Naive thymus-derived CD8-positive, alpha-beta T cell (primary cell): ENCODE results near the gene FAM53B. TPM values are rescaled to one million over a fixed set of nuclear protein-coding genes. Genes with fewer than 3 reads are reported as not detected.
A peak's percentile ranks its signal among the peaks of the same experiment; 100 is the strongest.

ENCODE experiments used
- ATAC-seq, 2 donors: fragments of 150-1000 bp; cut with Tn5 transposase in 1 of 2; sonication (Bioruptor Pico), chemical (Tn5 transposase) in 1 of 2; 1 replicate in 1 of 2; 2 replicates in 1 of 2; pipeline ENCODE4 v1.10.0; 2021; ENCODE audit warnings: mild to moderate bottlenecking in 2 of 2, moderate library complexity in 2 of 2
- POLR2A ChIA-PET: fragments of 350-600 bp; sonication (Branson Sonifier 250); formaldehyde crosslinking; loops from one replicate; lab custom pipeline; 2021; ENCODE audit warnings: antibody characterized with exemption; lab: Charles Lee
- DNase-seq, 10 donors: peaks; one replicate each; pipeline versions ENCODE4 v3.0.0 to v3.0.0-alpha.2; 2020 to 2022
- H3K27ac Mint-ChIP-seq, 10 donors: one replicate each; pipeline ENCODE4 v1.8.0; 2020 to 2022; ENCODE audit warnings: mild to moderate bottlenecking in 10 of 10, mixed read lengths in 10 of 10, moderate library complexity in 4 of 10, inconsistent platforms in 1 of 10
- H3K27me3 Mint-ChIP-seq, 5 donors: one replicate each; pipeline ENCODE4 v1.8.0; 2021 to 2022; ENCODE audit warnings: mixed read lengths in 5 of 5
- H3K36me3 Mint-ChIP-seq, 3 donors: one replicate each; pipeline ENCODE4 v1.8.0; 2020 to 2022; ENCODE audit warnings: mixed read lengths in 3 of 3, mild to moderate bottlenecking in 2 of 3, inconsistent platforms in 1 of 3
- H3K4me1 Mint-ChIP-seq, 4 donors: one replicate each; pipeline ENCODE4 v1.8.0; 2021 to 2022; ENCODE audit warnings: mixed read lengths in 4 of 4
- H3K4me3 Mint-ChIP-seq, 10 donors: one replicate each; pipeline ENCODE4 v1.8.0; 2020 to 2022; ENCODE audit warnings: mild to moderate bottlenecking in 10 of 10, mixed read lengths in 10 of 10, moderate library complexity in 6 of 10, inconsistent platforms in 1 of 10
- H3K9me3 Mint-ChIP-seq, 9 donors: one replicate each; pipeline ENCODE4 v1.8.0; 2020 to 2022; ENCODE audit warnings: mixed read lengths in 9 of 9, mild to moderate bottlenecking in 3 of 9, inconsistent platforms in 1 of 9, moderate library complexity in 1 of 9
- polyA plus RNA-seq, 3 donors: library from polyadenylated mRNA; unstranded; fragments of 300-500 nt; fragmentation: Illumina TruSeq; gene quantifications; one replicate each; pipeline ENCODE4 v1.2.3, GENCODE V29; 2021
- total RNA-seq, 8 experiments: library from RNA in 2 of 8; stranded (reverse) in 2 of 8; gene quantifications; one replicate each; pipeline ENCODE4 v1.2.3 and lab custom pipeline; 2021 to 2026

Gene FAM53B
- total and polyA plus RNA-seq, 5 experiments from 2014 or later, result 2.4 to 23.2 (median 15.1) TPM

DNA sequence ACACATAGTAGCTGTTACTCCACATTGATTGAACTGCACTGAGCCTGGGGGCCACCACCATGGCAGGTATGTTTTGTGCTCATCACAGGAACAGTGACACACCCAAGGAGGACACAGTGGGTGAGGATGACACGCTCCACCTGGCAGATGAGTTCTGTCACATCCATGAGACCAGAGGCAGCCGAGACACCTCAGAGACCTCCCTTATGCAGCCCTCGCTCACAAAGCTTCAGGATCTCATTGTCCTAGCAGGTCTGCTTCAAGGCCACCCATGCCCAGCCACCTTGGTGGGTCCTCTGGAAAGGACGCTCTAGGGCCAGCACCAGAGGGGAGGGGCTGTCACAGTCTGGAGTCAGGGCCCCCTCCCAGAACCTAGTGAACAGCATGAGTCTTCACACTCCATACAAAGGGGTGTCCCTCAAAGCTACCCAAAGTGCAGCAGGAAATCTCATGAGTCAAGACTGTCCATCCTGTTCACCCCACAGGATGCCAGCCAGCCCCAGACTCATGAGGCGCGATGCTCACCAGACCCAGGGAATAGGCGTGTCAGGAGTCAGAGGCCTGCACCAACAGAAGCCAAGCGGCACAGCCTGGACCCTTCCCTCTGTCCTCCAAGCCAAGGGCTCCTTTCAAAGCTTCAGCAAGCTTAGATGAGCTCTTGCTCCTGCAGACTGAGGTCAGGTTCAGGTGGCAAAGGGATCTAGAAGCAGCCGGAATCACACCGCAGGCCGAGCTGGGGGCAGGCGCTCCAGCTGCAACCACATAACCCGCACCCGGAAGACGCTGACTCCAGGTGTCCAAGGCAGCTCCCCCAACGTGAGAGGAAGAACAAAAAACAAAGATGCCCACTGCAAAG lies 9.6 kb downstream of the FAM53B start:
- ATAC-seq, result peak; percentile 42 to 71
- no peaks in the 10 kb centered on the region for H3K9me3 Mint-ChIP-seq
- peak overlapping the region; percentile 46 to 81 (median 70) for H3K4me3 Mint-ChIP-seq
- no peaks in the 10 kb centered on the region for H3K27me3 Mint-ChIP-seq
- peak in 1 of 10 donors; percentile 10 for DNase-seq
- POLR2A ChIA-PET, result interaction anchor here (0.5 to 4.7 kb wide), 8 partner anchors 11 to 115 kb away, joined by 3 to 27 read pairs (median 4); no protein-coding TSS in a partner anchor
- peak overlapping the region; percentile 17 to 96 (median 84) for H3K27ac Mint-ChIP-seq
- peaks cover 44 to 99% (median 84%) of the 10 kb centered on the region in 4 donors for H3K4me1 Mint-ChIP-seq
- H3K36me3 Mint-ChIP-seq, result peaks cover 0 to 5% (median 0%) of the 10 kb centered on the region in 3 donors

DNA sequence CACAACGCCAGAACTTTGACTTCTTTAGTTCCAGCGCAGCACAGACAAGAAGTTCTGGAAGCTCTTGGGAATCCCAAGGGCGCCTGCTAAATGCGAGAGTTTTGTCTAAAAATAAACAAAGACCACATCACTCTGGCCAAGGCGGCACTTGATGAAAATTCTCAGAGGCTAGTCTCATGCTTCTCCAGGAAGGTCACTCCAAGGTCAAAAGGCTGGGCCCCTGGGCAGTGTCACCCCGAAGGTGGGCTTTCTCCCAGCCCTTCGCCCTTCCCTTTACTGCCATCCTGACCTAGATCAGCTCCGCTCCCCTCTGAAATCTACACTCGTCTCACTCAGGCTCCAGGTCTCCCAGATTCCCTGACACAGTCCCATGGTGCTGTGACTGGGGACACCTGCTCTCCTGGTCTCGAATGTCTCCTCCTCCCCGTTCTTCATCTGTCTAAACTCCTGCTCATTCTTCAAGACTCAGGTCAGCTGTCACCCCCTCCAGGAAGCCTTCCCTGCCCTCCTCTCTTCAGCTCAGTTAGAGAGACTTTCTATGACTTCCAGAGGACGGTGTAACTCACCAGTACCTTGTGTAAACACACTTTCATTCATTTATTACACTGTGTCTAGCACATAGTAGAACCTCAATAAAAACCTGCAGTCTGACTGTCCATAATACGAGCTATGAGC lies 10.5 kb downstream of the FAM53B start:
- Mint-ChIP-seq H3K4me3 (peak overlapping the region; percentile 2 to 81 (median 67)), H3K4me1 (peaks cover 45 to 99% (median 84%) of the 10 kb centered on the region in 4 donors), H3K36me3 (peaks cover 0 to 5% (median 0%) of the 10 kb centered on the region in 3 donors), H3K27ac (peak overlapping the region; percentile 74 to 96 (median 84)), H3K27me3 (no peaks in the 10 kb centered on the region), H3K9me3 (no peaks in the 10 kb centered on the region)
- DNase-seq, result no peak
- POLR2A ChIA-PET, result interaction anchor here (0.7 to 4.7 kb wide), 9 partner anchors 10 to 1575 kb away, joined by 3 to 27 read pairs (median 3); no protein-coding TSS in a partner anchor
- ATAC-seq, result no peak

DNA sequence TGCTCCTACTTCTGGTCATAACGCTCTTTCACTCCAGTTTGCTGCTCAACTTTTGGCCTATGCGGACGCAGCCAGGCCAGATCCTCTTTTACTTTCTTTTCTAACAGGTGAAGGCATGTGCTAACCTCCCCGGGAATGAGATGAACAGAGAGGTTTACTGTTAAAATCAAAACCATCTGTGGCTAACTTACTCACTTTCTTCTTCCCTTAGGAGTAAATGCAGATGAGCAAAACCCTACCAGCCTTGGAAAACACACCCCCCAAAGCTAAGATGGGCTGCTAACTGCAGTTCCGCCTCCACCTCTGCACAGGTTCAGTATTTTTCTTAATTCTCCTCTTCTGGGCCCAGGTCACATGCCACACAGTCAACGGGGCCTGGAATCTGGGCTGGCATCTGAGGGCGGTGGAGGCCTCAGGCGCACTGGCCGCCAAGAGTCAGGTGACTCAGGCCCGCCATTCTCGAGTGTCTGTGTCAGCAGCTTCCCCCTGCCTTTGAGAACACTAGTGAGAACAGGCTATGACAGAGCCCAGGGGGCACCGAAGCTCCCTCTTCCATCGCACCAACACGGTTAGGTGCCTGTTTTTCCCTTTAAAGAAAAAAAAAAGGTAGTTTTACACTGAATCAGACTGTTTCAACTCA lies 11.1 kb downstream of the FAM53B start:
- ATAC-seq (no peak), DNase-seq (no peak)
- H3K4me1 Mint-ChIP-seq, result peaks cover 49 to 99% (median 84%) of the 10 kb centered on the region in 4 donors
- H3K9me3 Mint-ChIP-seq, result no peaks in the 10 kb centered on the region
- H3K4me3 Mint-ChIP-seq, result peak overlapping the region; percentile 16 to 77 (median 55)
- H3K36me3 Mint-ChIP-seq, result peaks cover 0 to 5% (median 0%) of the 10 kb centered on the region in 3 donors
- H3K27ac Mint-ChIP-seq, result peak overlapping the region; percentile 19 to 96 (median 81)
- POLR2A ChIA-PET, result interaction anchor here (0.7 to 4.7 kb wide), 6 partner anchors 9 to 1574 kb away, joined by 3 to 27 read pairs (median 4); no protein-coding TSS in a partner anchor
- H3K27me3 Mint-ChIP-seq, result no peaks in the 10 kb centered on the region

DNA sequence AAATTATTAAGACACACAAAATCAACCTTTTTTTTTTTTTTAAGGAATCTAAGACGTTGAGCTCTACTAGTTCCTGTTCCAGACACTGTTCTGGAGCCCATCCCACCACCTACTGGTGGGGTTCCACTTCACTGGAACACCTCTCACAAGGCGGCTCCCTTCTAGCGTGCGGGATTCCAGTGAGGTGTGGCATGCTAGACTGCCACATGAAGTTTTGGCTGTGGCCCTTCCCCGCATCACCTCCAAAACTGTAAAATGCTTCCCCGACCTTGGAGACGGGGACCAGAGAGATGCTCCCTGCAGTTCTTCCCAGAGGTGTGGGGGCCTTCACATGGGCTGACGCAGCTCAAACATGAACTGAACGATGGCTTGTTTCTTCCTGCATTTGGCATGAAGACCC lies 12.6 kb downstream of the FAM53B start:
- POLR2A ChIA-PET, result interaction anchor here (1.1 to 4.7 kb wide), 4 partner anchors 9 to 82 kb away, joined by 3 to 27 read pairs (median 7); no protein-coding TSS in a partner anchor
- DNase-seq (no peak), ATAC-seq (no peak)
- peaks cover 0 to 5% (median 0%) of the 10 kb centered on the region in 3 donors for H3K36me3 Mint-ChIP-seq
- peak overlapping the region in 5 of 10 donors; percentile 1 to 96 (median 81) for H3K27ac Mint-ChIP-seq
- H3K4me3 Mint-ChIP-seq, result peak overlapping the region in 1 of 10 donors; percentile 4
- H3K9me3 Mint-ChIP-seq, result no peaks in the 10 kb centered on the region
- H3K4me1 Mint-ChIP-seq, result peaks cover 45 to 99% (median 83%) of the 10 kb centered on the region in 4 donors
- no peaks in the 10 kb centered on the region for H3K27me3 Mint-ChIP-seq

DNA sequence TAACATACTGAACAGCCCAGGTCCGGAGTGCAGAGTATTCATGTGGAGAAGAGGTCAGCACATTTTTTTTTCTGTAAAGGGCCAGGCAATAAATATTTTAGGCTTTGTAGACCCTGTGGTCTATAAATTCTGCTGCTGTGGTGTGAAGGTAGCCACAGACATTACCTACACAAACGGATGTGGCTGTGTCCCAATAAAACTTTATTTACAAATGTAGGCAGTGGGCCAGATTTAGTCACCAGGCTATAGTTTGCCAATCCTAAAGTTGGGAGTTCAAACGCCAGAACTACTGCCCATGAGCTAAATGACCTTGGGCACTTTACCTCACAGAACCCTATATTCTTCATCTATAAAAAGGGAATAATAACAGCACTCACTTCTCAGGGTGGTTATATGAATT lies 13.4 kb downstream of the FAM53B start:
- peak overlapping the region in 3 of 10 donors; percentile 29 to 95 (median 43) for H3K27ac Mint-ChIP-seq

DNA sequence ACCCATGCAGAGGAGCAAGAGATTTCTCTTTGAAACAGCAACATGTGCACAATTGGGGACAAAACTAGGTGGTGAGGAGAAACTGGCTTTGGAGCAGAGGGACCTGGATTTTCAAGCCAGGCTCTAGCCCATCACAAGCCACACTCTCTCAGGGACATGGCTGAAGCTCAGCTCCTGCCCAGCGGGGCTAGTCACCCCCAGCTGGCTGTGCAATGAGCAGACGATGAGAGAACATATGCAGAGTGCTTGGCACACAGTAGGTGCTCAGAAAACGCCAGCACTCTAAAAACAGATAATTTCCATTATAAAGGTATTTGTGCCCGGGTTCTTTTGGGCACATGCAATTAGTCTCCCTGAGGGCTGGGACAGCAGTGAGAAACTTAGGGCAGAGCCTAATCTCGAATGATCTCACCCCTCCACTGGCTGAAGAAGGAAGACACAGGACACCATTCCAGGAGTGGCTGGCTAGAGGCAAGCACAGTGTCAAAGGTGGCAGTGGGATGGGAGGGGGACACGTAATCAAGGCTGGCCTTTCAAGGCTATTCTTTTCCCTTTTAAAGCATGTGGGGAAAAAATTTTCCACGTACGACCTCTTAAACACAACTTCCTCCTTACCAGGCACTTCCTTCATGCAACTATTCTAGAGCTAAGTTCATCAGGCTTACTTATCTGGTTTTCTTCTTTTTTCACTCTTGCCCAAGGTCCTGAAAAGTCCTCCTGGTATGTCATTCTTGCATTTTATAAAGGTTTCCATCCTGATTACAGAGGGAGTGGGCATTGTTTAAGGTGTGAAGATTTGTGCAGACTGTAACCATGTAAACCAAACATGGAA lies 15.1 kb downstream of the FAM53B start:
- Mint-ChIP-seq H3K27ac (peak overlapping the region; percentile 64 to 95 (median 93)), H3K4me1 (peaks cover 30 to 100% (median 82%) of the 10 kb centered on the region in 4 donors), H3K27me3 (no peaks in the 10 kb centered on the region), H3K36me3 (peaks cover 0 to 8% (median 0%) of the 10 kb centered on the region in 3 donors), H3K9me3 (no peaks in the 10 kb centered on the region), H3K4me3 (peak overlapping the region; percentile 48 to 83 (median 78))
- DNase-seq, result no peak
- peak in 1 of 2 donors; percentile 19 for ATAC-seq
- POLR2A ChIA-PET, result interaction anchor here (0.6 to 3.9 kb wide), 11 partner anchors 8 to 94 kb away, joined by 3 to 33 read pairs (median 3); no protein-coding TSS in a partner anchor

More for the DNA sequence above, 13.4 kb downstream of the FAM53B start:
- Mint-ChIP-seq H3K9me3 (no peaks in the 10 kb centered on the region), H3K4me3 (no peak overlapping the region), H3K4me1 (peaks cover 39 to 100% (median 82%) of the 10 kb centered on the region in 4 donors), H3K36me3 (peaks cover 0 to 8% (median 0%) of the 10 kb centered on the region in 3 donors), H3K27me3 (no peaks in the 10 kb centered on the region)
- no peak for ATAC-seq
- no peak for DNase-seq
- POLR2A ChIA-PET, result interaction anchor here (0.8 to 3.9 kb wide), 4 partner anchors 8 to 97 kb away, joined by 3 to 33 read pairs (median 7); no protein-coding TSS in a partner anchor

DNA sequence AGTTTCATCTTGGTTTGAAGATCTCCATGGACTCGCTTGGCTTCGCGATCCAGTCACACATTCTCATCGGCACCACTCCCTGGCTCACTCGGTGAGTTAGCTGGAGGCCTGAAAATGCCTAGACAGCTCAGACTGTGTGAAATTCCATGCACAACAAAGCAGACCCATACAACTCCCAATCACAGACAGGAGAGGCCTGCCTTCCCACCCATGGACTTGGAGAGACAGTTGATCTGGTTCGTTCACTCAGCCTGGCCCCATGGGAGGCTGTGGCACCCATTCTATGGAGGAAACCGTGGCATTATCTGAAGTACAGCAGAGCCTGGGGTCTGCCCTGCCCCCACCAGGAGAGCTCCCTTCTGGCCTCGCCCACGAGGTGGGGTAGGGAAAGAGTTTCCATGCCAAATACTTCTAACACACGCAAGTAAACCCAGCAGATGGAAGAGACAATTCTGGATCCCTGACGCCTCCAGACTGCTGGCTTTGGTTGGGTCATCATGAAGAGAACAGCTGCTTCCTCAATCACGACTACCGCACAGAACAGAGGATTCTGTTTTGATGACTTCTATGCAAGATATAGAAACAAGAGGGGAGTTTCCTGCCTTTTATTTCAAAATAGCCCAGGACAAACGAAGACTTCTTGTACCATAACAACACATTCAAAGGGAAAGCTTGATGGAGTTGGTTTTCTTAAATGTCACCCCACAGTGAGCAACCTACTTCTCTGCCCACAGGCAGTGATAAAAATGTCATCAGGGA lies 15.9 kb downstream of the FAM53B start:
- peak overlapping the region; percentile 48 to 83 (median 78) for H3K4me3 Mint-ChIP-seq
- no peaks in the 10 kb centered on the region for H3K27me3 Mint-ChIP-seq
- H3K27ac Mint-ChIP-seq, result peak overlapping the region; percentile 64 to 95 (median 92)
- H3K9me3 Mint-ChIP-seq, result no peaks in the 10 kb centered on the region
- peak in 2 of 10 donors; percentile 64 to 69 for DNase-seq
- ATAC-seq, result peak; percentile 80 to 81
- peaks cover 34 to 100% (median 82%) of the 10 kb centered on the region in 4 donors for H3K4me1 Mint-ChIP-seq
- POLR2A ChIA-PET, result interaction anchor here (0.7 to 3.9 kb wide), 10 partner anchors 9 to 94 kb away, joined by 3 to 33 read pairs (median 3); no protein-coding TSS in a partner anchor
- peaks cover 0 to 8% (median 0%) of the 10 kb centered on the region in 3 donors for H3K36me3 Mint-ChIP-seq

DNA sequence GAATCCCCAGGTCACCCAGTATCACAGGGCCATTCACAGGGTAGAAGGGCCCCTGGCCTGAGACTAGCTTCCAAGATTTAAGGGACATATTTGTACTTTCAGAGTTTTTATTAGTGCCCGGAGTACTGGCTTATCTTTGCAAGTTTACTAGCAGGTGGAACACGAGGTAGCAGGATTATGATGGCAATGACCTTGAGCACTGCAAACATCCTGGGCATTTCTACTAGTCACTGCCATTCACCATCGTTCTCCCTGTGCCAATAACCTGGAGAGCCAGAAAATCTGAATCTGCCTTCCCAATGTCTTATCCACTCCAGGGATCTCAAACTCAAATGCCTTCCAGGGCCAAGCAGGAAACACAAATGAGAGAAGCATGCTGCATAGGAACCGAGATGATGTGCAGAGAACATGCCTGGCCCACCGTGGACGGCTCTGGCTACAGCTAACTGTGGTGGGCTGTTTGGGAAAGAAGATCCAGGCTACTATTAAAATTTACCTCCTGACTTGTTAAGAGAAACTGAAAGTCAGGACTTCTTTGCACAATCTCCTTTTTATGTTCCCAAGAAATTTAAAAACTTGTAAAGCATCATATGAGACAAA lies 16.7 kb downstream of the FAM53B start:
- DNase-seq, result no peak
- peak overlapping the region in 9 of 10 donors; percentile 64 to 95 (median 93) for H3K27ac Mint-ChIP-seq
- no peaks in the 10 kb centered on the region for H3K27me3 Mint-ChIP-seq

DNA sequence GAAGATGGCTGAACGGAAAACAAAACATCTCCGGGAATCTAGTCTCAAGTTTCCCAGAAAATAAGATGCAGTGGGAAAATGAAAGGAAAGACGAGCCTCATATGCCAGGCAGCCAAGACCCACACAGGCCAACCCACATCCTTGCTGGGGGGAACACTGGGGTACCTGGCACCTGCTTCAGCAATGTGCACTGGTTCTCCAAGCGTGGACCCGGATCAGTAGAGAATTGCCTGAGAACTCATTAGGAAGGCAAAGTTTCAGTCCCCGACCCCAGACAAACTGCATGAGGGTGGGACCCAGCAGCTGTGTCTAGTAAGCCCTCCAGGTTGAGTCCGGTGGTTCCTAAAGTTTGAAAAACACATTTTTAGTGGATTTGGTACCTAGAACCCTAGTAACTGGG lies 18.4 kb downstream of the FAM53B start:
- no peaks in the 10 kb centered on the region for H3K27me3 Mint-ChIP-seq

More for the DNA sequence above, 16.7 kb downstream of the FAM53B start:
- H3K9me3 Mint-ChIP-seq, result no peaks in the 10 kb centered on the region
- POLR2A ChIA-PET, result interaction anchor here (0.6 to 3.9 kb wide), 6 partner anchors 9 to 80 kb away, joined by 3 to 33 read pairs (median 3); no protein-coding TSS in a partner anchor
- peaks cover 0 to 3% (median 0%) of the 10 kb centered on the region in 3 donors for H3K36me3 Mint-ChIP-seq
- H3K4me1 Mint-ChIP-seq, result peaks cover 37 to 100% (median 82%) of the 10 kb centered on the region in 4 donors
- peak overlapping the region in 7 of 10 donors; percentile 15 to 80 (median 69) for H3K4me3 Mint-ChIP-seq
- no peak for ATAC-seq

DNA sequence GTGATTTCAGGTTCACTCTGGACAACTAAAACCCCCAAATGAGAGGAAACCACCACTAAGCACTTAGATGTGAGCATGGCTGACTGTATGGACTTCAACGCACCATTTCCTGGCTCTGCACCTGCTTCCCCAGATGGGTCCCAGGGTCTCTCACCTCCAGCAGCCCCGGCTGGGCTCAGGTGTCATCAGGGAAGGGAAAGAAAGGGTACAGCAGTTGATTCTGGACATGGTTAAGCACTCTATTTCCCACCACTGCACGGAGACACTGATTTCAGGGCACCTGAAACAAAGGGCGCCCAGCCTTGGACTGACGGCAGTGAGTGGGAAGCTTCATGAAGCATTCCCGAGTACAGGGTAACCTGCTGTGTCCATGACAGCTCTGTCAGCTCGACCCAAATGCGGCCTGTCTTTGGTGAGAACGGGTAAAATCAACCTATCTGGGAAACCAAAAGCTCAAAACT lies 19.0 kb downstream of the FAM53B start:
- Mint-ChIP-seq H3K9me3 (no peaks in the 10 kb centered on the region), H3K27me3 (no peaks in the 10 kb centered on the region), H3K4me1 (peaks cover 44 to 99% (median 89%) of the 10 kb centered on the region in 4 donors), H3K36me3 (peaks cover 0 to 3% (median 0%) of the 10 kb centered on the region in 3 donors), H3K27ac (peak overlapping the region in 9 of 10 donors; percentile 56 to 96 (median 92)), H3K4me3 (peak overlapping the region in 1 of 10 donors; percentile 26)
- ATAC-seq (no peak), DNase-seq (no peak)
- POLR2A ChIA-PET, result interaction anchor here (1.4 to 3.0 kb wide), 4 partner anchors 9 to 87 kb away, joined by 3 to 20 read pairs (median 5); no protein-coding TSS in a partner anchor

More for the DNA sequence above, 18.4 kb downstream of the FAM53B start:
- peaks cover 44 to 99% (median 90%) of the 10 kb centered on the region in 4 donors for H3K4me1 Mint-ChIP-seq
- ATAC-seq (no peak), DNase-seq (no peak)
- no peak overlapping the region for H3K4me3 Mint-ChIP-seq
- H3K36me3 Mint-ChIP-seq, result peaks cover 0 to 3% (median 0%) of the 10 kb centered on the region in 3 donors
- peak overlapping the region in 7 of 10 donors; percentile 5 to 95 (median 56) for H3K27ac Mint-ChIP-seq
- POLR2A ChIA-PET, result interaction anchor here (1.7 kb wide), 1 partner anchor 24 kb away, joined by 4 read pairs; no protein-coding TSS in a partner anchor
- no peaks in the 10 kb centered on the region for H3K9me3 Mint-ChIP-seq
